Cardiac fibroblast (primary cell): ENCODE measurements around the gene CDH23.

Source experiments
- DNase-seq, 2 donors: peaks; one replicate each; pipeline versions ENCODE4 v3.0.0 to v3.0.0-alpha.2; 2010; ENCODE audit warnings: low read depth in 2 of 2
- H3K4me3 ChIP-seq, 2 donors: replicated peaks in 1 of 2; 1 replicate in 1 of 2; 2 replicates in 1 of 2; pipeline ENCODE4 v1.5.1; 2011; ENCODE audit warnings: low read depth in 2 of 2, low read length in 2 of 2, mild to moderate bottlenecking in 2 of 2, moderate library complexity in 1 of 2
- TF ChIP-seq, protein P1 (sequence below): IDR thresholded peaks from one replicate; pipeline ENCODE4 v1.5.1; 2011; ENCODE audit warnings: low read depth, mild to moderate bottlenecking, low read length, inconsistent platforms

Gene CDH23

DNA sequence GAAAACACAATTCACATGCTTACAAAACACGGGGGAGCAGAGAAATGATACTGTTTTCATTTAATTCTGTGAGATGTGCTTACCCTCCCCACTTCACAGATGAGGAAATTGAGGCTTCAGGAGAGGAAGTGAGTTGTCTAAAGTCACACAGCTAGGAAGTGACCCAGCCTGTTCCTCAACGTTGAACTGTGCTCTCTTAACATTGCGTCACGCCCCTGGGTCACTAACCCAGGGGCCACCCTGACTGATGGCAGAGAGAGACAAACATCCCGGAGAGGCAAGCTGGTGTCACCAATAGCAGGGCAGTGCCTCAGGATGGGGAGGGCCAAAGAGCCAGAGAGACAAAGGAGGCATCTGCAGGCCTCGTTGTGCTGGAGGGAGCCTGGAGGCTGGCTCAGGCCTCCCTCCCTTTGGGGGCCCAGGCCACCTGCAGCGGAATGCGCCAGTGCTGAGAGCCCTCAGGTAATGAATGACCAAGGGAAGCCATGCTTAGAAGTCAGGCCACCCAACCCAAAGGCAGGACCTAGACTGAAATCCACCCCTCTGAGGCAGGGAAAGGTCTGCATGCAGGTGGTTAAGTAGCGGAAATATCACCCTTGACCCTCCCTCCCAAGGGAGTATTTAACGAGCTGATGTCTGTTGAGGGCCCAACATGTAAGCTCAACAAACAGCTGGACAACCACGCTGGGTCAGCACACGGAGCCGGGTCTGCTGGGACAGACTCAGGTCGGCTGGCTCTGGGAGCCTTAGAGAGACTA lies 241.5 kb downstream of the CDH23 start:
- no peak for DNase-seq
- H3K4me3 ChIP-seq, result no peak overlapping the region
- TF ChIP-seq, protein P1, sequence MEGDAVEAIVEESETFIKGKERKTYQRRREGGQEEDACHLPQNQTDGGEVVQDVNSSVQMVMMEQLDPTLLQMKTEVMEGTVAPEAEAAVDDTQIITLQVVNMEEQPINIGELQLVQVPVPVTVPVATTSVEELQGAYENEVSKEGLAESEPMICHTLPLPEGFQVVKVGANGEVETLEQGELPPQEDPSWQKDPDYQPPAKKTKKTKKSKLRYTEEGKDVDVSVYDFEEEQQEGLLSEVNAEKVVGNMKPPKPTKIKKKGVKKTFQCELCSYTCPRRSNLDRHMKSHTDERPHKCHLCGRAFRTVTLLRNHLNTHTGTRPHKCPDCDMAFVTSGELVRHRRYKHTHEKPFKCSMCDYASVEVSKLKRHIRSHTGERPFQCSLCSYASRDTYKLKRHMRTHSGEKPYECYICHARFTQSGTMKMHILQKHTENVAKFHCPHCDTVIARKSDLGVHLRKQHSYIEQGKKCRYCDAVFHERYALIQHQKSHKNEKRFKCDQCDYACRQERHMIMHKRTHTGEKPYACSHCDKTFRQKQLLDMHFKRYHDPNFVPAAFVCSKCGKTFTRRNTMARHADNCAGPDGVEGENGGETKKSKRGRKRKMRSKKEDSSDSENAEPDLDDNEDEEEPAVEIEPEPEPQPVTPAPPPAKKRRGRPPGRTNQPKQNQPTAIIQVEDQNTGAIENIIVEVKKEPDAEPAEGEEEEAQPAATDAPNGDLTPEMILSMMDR, result no peak

DNA sequence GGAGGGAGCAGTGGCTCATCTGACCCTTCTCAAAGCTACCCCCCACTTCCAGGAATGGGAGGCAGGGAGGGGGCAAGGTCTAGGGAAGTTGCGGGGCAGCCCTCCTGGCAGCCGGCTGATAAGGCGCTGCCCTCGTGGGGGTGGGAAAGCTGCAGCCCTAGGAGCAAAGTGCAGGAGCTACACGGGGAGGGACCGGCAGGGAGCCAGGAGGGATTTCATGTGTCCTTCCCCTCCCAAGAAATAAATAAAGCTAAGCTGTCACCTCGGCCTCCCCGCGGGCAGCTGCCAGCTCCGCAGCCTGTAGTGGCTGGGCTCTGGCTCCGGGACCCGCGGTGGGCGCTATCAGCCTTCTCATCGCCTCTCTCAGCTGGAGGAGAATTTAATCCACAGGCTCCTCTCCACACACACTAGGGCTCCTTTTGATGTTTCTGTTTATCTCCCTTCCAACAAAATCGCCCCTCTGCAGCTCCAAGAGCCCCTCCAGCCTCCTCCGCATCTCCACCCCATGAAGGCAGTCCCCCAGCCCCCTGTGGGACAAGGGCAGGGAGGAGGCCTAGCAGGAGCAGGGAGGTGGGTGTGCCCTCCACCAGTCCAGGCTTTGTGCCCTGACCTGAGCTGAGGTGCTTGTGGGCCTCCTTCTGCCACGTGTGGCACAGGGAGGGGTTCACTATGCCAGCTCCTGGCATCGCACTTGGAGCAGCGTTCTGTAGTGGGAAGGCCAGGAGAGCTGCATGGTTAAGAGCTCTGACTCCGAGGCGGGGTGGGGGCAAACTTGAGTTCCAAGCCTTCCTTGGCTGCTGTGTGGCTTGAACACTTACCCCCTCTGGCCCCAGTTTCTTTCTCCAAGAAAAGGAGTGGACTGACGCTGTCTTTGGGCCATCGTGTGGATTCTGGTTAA lies 242.4 kb downstream of the CDH23 start:
- TF ChIP-seq, protein P1, result no peak
- DNase-seq, result no peak
- no peak overlapping the region for H3K4me3 ChIP-seq

DNA sequence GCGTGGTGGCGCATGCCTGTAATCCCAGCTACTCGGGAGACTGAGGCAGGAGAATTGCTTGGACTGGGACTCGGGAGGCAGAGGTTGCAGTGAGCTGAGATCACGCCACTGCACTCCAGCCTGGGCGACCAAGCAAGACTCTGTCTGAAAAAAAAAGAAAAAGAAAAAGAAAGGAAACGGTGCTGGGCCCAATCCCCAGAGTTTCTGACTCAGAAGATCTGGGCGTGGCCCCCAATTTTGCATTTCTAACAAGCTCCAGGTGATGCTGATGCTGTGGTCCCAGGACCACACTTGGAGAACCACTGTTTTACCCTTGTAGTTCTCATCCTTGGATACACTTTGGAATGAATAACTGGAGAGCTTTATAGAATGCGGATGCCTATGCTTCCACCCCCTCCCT lies 243.9 kb downstream of the CDH23 start:
- DNase-seq, result no peak
- TF ChIP-seq, protein P1, result no peak

DNA sequence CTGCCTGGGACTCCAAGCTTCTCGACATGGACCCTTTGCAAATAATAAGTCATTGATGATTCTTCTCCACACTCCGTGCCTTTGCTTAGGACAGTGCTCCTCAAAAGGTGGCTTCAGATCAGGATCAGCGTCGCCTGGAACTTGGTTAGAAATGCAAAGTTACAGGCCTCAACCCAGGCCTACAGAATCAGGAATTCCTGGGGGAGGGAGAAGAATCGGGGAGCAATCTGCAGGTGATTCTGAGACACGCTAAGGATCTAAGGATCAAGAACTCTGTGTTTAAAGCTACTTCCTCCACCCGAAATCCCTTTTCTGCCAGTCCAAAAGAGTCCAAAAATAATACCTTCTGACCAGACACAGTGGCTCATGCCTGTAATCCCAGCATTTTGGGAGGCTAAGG lies 244.7 kb downstream of the CDH23 start:
- H3K4me3 ChIP-seq, result no peak overlapping the region
- TF ChIP-seq, protein P1, result no peak
- DNase-seq, result no peak

More for the DNA sequence above, 243.9 kb downstream of the CDH23 start:
- no peak overlapping the region for H3K4me3 ChIP-seq

DNA sequence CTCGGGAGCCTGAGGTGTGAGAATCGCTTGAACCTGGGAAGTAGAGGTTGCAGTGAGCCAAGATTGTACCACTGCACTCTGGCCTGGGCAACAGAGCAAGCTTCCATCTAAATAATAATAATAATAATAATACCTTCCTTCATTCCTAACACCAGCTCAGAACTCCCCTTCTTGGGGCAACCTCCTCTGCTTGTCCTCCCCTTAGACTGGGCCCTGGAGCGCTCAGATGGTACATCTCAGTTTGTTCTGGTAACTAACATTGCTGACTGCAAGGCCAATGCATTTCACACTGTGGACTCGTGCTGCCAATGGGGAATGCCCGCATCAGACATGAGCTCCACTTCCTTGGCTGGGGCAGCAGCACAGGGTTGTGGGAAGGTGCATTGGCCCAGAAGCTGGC lies 245.3 kb downstream of the CDH23 start:
- TF ChIP-seq, protein P1, result no peak
- H3K4me3 ChIP-seq, result no peak overlapping the region
- no peak for DNase-seq

DNA sequence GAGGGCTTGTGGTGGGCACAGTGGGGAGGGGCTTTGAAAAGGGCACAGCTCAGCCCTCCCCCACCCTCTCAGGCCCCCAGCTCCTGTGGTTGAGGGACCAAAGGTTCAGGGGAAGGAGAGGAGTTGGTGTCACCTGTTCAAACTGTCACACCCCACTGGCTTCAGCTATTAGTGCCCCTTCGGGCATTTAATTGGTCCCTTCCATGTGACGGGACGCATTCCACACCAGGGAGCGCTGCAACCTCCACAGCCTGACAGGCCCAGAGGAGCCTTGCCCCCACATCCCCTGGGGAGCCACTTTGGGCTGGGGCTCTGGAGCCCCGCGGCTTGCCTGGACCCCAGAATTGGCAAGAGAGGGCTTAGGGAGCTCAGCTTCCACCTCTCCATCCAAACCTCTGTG lies 247.2 kb downstream of the CDH23 start:
- H3K4me3 ChIP-seq, result no peak overlapping the region
- TF ChIP-seq, protein P1, result no peak
- DNase-seq, result no peak
